A673 (cell line): ENCODE measurements around the gene KCNQ4. TPM values are rescaled to one million over a fixed set of nuclear protein-coding genes. Genes with fewer than 3 reads are reported as not detected.

Experiments used
- BruUV-seq: library from RNA; stranded (reverse); fragments of 400-500 nt; replicated peaks from 2 replicates; lab custom pipeline; 2021; lab: Mats Ljungman, UMichigan
- CTCF ChIA-PET: fragments of 300-600 bp; sonication (Branson Sonifier 250); formaldehyde crosslinking; loops from one replicate; lab custom pipeline; 2022; ENCODE audit warnings: antibody characterized with exemption; lab: Charles Lee
- POLR2A ChIA-PET: fragments of 300-600 bp; sonication (Branson Sonifier 250); formaldehyde crosslinking; loops from one replicate; lab custom pipeline; 2022; ENCODE audit warnings: antibody characterized with exemption; ENCODE audit not compliant: low non-redundant PET; lab: Charles Lee
- DNase-seq: peaks from one replicate; pipeline ENCODE4 v3.0.0-alpha.2; 2015; ENCODE audit warnings: low spot score
- H3K27ac ChIP-seq: fragments of 200-600 bp; sonication (generic); 2 replicates; pipeline ENCODE4 v1.5.1; 2016; ENCODE audit warnings: mixed run types, low read depth, mild to moderate bottlenecking, mixed read lengths, antibody characterized with exemption, low read length; ENCODE audit not compliant: poor library complexity, severe bottlenecking
- H3K27me3 ChIP-seq: fragments of 200-600 bp; sonication (generic); replicated peaks from 2 replicates; pipeline ENCODE4 v1.6.1; 2017; ENCODE audit warnings: mixed run types, low read depth, mild to moderate bottlenecking, mixed read lengths, antibody characterized with exemption, low read length; ENCODE audit not compliant: insufficient read depth, poor library complexity
- H3K36me3 ChIP-seq: fragments of 200-600 bp; sonication (generic); 2 replicates; pipeline ENCODE4 v1.6.1; 2016; ENCODE audit warnings: mixed run types, mild to moderate bottlenecking, mixed read lengths, antibody characterized with exemption, low read length; ENCODE audit not compliant: insufficient read depth, poor library complexity, severe bottlenecking
- H3K4me1 ChIP-seq: fragments of 200-600 bp; sonication (generic); 2 replicates; pipeline ENCODE4 v1.6.1; 2017; ENCODE audit warnings: mixed run types, mild to moderate bottlenecking, mixed read lengths, antibody characterized with exemption, low read length; ENCODE audit not compliant: insufficient read depth, poor library complexity, severe bottlenecking
- H3K4me3 ChIP-seq: fragments of 200-600 bp; sonication (generic); 2 replicates; pipeline ENCODE4 v1.5.1; 2016; ENCODE audit warnings: low read depth, mixed run types, mild to moderate bottlenecking, mixed read lengths, low read length; ENCODE audit not compliant: poor library complexity, severe bottlenecking
- H3K9me3 ChIP-seq: fragments of 200-600 bp; sonication (generic); 2 replicates; pipeline ENCODE4 v1.6.1; 2016; ENCODE audit warnings: mixed run types, low read depth, mild to moderate bottlenecking, mixed read lengths, antibody characterized with exemption, low read length; ENCODE audit not compliant: poor library complexity, severe bottlenecking
- CTCF ChIP-seq: fragments of 300-800, 200-600 bp; sonication (generic); conservative IDR thresholded peaks from 2 replicates; pipeline ENCODE4 v1.5.1; 2017; ENCODE audit warnings: low read depth, mild to moderate bottlenecking, antibody characterized with exemption, low read length, moderate library complexity, mixed read lengths
- EZH2 ChIP-seq: fragments of 200-600 bp; sonication (generic); IDR thresholded peaks from 2 replicates; pipeline ENCODE4 v1.6.1; 2017; ENCODE audit warnings: borderline replicate concordance, low read depth, mild to moderate bottlenecking, mixed read lengths, antibody characterized with exemption, low read length; ENCODE audit not compliant: poor library complexity, severe bottlenecking
- intact Hi-C: fragments of 100-400 bp; cut with micrococcal nuclease; formaldehyde crosslinking; loops from one replicate; pipeline ENCODE4 v1.10.0; 2022; ENCODE audit not compliant: unreplicated experiment
- total RNA-seq: library from RNA; stranded (reverse); gene quantifications from 2 replicates; pipeline ENCODE4 v1.2.3, GENCODE V29; 2021

The KCNQ4 gene
- total RNA-seq, 1 experiment from 2014 or later: 0.62 TPM

GRCh38 chr1:40878906-40879305, 95.3 kb downstream of the KCNQ4 start:
- Histone ChIP-seq H3K36me3 (no peaks in the 10 kb centered on the region), H3K27me3 (no peaks in the 10 kb centered on the region), H3K9me3 (peaks cover 9% of the 10 kb centered on the region), H3K4me1 (peaks cover 10% of the 10 kb centered on the region), H3K27ac (no peak overlapping the region), H3K4me3 (no peak overlapping the region)
- CTCF ChIA-PET: no interaction called here
- POLR2A ChIA-PET: no interaction called here
- TF ChIP-seq CTCF (no peak), EZH2 (no peak)
- no peak for DNase-seq
- intact Hi-C loops: no loop called here
- no TSS peak for BruUV-seq

GRCh38 chr1:40879482-40880175, 96.0 kb downstream of the KCNQ4 start:
- peaks cover 10% of the 10 kb centered on the region for H3K4me1 ChIP-seq
- POLR2A ChIA-PET: no interaction called here
- BruUV-seq: no TSS peak
- no peak for TF ChIP-seq EZH2
- no peak for TF ChIP-seq CTCF
- CTCF ChIA-PET: interaction anchor here (0.7 kb wide), 1 partner anchor 69 kb away, joined by 3 read pairs; no protein-coding TSS in a partner anchor
- no peak for DNase-seq
- H3K27me3 ChIP-seq: no peaks in the 10 kb centered on the region
- no peak overlapping the region for H3K4me3 ChIP-seq
- no peaks in the 10 kb centered on the region for H3K36me3 ChIP-seq
- no peak overlapping the region for H3K27ac ChIP-seq
- intact Hi-C loops: no loop called here
- H3K9me3 ChIP-seq: peaks cover 9% of the 10 kb centered on the region

- ChIA-PET POLR2A (no interaction called here), CTCF (interaction anchor here (0.6 kb wide), 1 partner anchor 68 kb away, joined by 4 read pairs; no protein-coding TSS in a partner anchor)
- no peak for DNase-seq
- H3K4me1 ChIP-seq: peaks cover 10% of the 10 kb centered on the region
- no TSS peak for BruUV-seq
- intact Hi-C loops: no loop called here
- H3K36me3 ChIP-seq: no peaks in the 10 kb centered on the region
- no peak overlapping the region for H3K27ac ChIP-seq
- no peak overlapping the region for H3K4me3 ChIP-seq
- no peak for TF ChIP-seq CTCF
- TF ChIP-seq EZH2: no peak
- H3K9me3 ChIP-seq: peaks cover 8% of the 10 kb centered on the region
- no peaks in the 10 kb centered on the region for H3K27me3 ChIP-seq
These were observed 97.4 kb downstream of the KCNQ4 start for GRCh38 chr1:40880813-40881549.
